ENCODE results near the gene ADCY1.

ADCY1 gene

GRCh38 chr7:45594745-45595535 is 20.8 kb downstream of the ADCY1 start:
- no peak for DNase-seq

GRCh38 chr7:45595809-45596664 is 21.9 kb downstream of the ADCY1 start:
- no peak for DNase-seq

DNA sequence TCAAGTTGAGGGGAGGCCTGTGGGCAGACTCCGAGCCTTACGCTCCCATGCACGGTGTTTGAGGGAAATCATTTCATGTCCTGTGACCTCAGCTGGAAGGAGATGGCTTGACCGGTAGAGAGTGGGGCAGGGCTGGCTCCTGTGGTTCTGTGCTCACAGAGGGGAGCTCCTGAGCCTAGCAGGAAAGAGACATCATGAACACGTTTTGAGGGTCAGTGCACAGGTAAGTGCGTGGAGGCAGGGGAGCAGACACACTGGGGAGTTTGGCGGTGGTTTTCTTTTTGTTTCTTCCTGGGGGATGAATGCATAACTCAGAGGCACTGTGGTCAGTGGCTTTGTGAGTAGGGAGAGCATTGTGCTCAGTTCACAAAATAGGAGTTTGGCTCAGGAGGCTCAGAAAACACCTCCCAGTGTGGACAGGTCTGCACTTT is 22.5 kb downstream of the ADCY1 start:
- no peak for DNase-seq

GRCh38 chr7:45597286-45597984 is 23.3 kb downstream of the ADCY1 start:
- DNase-seq: no peak

GRCh38 chr7:45598886-45599520 is 24.8 kb downstream of the ADCY1 start:
- no peak for DNase-seq

- no peak for DNase-seq
Observed at GRCh38 chr7:45599851-45600706, 25.9 kb downstream of the ADCY1 start.

- DNase-seq: no peak
Observed at GRCh38 chr7:45601094-45601493, 26.9 kb downstream of the ADCY1 start.

DNA sequence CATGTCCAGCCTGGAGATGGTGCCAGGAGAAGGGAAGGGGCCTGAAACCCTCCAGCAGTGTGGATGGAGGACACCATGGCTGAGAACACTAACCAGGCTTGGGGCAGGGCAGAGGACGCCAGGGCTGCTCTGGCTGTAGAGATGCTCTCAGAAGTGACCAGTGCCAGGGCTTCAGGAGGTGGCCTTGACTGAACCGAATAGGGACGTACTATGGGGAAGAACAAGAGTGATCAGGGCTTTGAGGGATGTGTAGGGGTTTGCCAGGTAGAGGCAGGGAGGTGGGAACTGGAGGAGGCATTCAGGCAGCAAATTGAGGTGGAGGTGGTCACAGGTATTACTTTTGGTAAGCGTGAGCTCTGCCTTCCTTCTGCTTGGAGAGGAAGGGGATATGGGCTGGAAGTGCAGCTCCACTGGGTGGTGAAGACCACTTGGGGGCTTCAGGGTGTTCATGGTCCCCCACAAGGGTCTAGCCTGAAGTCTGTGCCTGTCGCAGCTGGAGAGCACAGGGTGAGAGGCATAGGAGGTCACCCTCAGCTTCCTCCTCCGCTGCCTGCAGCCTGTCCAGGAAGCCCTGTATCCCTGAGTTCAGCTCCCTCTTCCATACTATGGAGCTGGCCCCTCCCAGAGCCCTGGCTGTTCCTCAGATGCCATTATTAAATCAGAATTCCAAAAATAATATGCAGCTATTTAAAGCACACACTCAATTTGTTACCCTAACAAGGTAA is 27.8 kb downstream of the ADCY1 start:
- no peak for DNase-seq

DNA sequence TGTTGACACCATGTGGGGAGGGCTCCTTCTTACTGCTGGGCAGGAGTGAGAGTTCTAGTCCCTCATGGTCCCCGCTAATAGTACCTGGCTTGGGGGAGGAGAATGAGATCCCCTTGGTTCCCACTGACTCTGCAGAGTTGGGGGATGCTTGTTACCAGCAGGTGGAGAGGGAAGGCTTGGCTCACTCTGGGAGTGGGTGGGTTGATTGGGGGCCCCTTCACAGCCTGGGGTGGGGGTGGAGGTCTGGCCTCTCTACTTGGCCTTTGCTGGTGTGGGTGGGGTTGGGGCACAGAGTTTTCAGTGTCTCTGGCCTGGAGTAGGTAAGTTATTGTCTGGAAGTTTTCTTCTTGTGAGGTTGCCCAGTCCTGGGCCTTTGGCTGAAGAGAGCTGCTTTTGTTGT is 31.9 kb downstream of the ADCY1 start:
- no peak for DNase-seq

DNA sequence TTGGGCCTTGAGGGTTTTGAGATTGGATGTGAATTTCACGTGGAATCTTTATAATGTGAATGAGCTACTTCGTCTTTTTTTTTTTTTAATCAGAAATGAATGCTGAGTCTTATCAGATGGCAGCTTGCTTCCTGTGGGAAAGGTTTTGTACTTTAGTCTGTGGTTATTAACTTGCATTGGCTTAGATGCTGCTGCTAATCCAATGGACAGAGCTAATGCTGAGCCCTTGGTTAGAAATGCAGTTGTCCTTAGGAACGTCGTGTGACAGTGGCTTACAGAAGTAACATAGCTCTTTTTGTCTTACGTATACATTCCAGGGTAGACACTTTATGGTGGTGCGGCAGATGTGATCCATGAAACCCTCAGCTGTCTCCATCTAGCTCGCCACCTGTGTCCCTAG is 32.8 kb downstream of the ADCY1 start:
- DNase-seq: no peak

DNA sequence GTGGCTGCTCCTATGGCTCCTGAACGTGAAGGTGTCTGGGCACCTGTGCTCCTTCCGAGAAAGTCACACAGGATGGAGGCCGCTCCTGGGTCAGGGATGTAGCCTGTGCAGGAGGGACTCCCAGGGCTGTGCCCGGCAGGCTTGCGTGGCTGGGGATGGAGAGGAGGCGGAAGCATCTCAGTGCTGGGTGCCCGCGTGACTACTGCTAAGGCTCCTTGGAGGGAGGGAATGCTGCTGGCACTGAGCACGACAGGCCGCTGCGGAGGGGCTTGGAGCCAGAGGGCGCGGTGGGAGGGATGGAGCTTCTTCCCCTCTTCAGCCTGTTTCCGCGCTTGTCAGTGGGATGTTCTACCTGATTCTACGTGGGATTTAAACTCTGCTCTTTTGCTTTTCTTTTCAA is 35.0 kb downstream of the ADCY1 start:
- no peak for DNase-seq

DNA sequence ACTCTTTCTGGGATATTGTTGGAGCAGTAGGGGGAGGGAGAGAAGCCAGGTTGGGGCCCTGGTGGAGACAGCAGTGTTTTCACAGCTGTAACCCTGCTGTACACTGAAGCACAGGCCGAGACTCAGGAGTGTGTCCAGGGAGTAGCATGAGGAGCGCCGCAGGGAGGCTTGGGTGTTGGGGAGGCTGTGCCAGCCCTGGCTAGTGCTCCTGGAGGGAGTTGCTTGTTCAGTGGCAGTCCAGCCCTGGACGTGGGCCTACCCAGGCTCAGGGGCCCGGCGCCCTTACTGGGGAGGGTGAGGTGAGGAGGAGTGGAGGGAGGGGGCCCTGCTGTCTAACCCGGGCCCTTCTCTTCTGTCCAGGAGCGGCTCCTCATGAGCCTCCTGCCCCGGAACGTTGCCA is 35.9 kb downstream of the ADCY1 start:
- DNase-seq: no peak

GRCh38 chr7:45610660-45611299 is 36.6 kb downstream of the ADCY1 start:
- DNase-seq: no peak

GRCh38 chr7:45617166-45617565 is 43.0 kb downstream of the ADCY1 start:
- no peak for DNase-seq

- DNase-seq: no peak
Observed at GRCh38 chr7:45622058-45622457, 47.9 kb downstream of the ADCY1 start.

GRCh38 chr7:45623157-45623556 is 49.0 kb downstream of the ADCY1 start:
- DNase-seq: no peak

DNA sequence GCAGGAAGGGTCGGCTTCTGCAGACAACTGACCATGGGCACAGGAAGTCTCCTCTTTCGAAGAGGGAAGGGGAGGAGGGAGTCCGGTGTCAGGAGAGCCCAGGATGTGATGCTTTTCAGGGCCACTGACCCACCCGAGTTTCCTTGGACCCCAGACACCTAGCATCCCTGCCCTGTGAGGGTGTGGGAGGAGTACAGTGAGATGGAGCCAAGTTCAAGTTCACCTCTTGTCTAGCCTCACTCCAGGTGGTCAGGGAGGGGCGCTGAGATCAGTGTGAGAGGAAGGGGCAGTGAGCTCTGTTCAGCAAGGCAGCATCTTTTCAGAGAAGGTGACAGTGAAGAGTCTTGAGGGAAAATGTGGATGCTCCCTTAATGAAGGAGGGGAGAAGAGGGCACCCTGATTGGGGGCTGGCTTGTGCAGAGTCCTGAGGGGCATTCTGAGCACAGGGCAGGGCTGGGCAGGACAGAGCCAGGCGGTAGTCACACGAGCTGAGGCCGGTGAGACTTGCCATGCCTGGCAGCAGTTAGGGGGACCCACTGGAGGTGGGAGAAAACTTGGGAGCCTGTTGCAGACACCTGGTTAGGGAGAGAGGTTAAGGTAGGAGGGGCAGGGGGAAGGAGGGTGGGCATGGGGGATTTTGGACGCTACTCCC is 49.7 kb downstream of the ADCY1 start:
- no peak for DNase-seq

DNA sequence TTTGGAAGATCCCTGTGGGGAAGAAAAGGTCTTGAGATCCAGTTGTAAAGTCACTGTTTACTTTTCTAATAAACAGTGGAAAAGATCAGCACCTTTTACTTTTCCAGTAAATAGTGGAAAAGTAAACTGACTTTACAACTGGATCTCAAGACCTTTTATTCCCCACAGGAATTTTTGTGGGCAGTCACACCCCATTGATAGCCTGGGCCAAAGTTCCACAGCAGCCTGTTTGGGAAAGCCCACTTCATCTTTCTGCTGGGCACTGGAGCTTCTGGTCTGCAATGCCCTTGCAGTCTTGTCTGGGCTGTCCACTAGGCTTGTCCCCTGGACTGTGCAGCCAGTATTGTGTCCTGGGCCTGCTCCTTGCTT is 50.2 kb downstream of the ADCY1 start:
- DNase-seq: no peak

DNA sequence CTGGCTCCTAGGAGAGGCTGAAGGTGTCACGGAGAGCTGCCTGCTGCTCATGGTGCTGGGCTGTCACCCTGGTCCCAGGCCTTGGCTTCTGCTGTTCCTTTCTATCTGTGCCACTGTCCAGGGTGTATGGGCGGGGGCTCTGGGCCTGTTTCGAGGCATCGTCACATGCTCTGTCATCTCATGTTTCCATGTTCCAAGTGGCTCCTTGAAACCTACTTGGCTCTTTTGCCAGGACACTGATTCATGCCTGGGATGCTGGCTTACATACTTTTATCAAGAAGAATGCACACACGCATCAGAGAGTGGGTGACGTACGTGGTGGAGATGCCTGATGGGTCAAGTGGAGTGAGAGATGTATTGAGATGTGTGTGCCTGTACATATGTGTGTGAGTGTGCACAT is 50.9 kb downstream of the ADCY1 start:
- DNase-seq: no peak

- DNase-seq: no peak
Observed at GRCh38 chr7:45625714-45626440, 51.7 kb downstream of the ADCY1 start.

Measured in NCI-H187 (cell line).